IMR-90 (cell line): ENCODE measurements around the gene ZC3H7B. TPM values are rescaled to one million over a fixed set of nuclear protein-coding genes. Genes with fewer than 3 reads are reported as not detected.

Experiments
- ATAC-seq: fragments of 200-7000 bp; cut with Tn5 transposase; 2 replicates; pipeline ENCODE4 v1.9.1; 2020; ENCODE audit warnings: low read depth, mild to moderate bottlenecking, moderate library complexity
- BruUV-seq: library from RNA; stranded (reverse); fragments of 400-500 nt; replicated peaks from 2 replicates; lab custom pipeline; 2021; lab: Mats Ljungman, UMichigan
- CTCF ChIA-PET: fragments of 300-600 bp; formaldehyde crosslinking; extraction: SDS; loops from one replicate; lab custom pipeline; 2021; ENCODE audit warnings: antibody characterized with exemption; lab: Yijun Ruan, JAX
- POLR2A ChIA-PET: fragments of 300-600 bp; sonication (Branson Sonifier 250); formaldehyde crosslinking; loops from one replicate; lab custom pipeline; 2022; ENCODE audit warnings: antibody characterized with exemption; ENCODE audit not compliant: unreplicated experiment; lab: Charles Lee
- DNase-seq: peaks from one replicate; pipeline ENCODE4 v3.0.0; 2013
- H2AFZ ChIP-seq: replicated peaks from 2 replicates; pipeline ENCODE3; 2013; ENCODE audit warnings: low read length, mild to moderate bottlenecking; ENCODE audit not compliant: poor library complexity
- H2AK5ac ChIP-seq: 2 replicates; pipeline ENCODE4 v1.6.1; 2013; ENCODE audit warnings: low read depth, low read length, inconsistent platforms
- H2AK9ac ChIP-seq: replicated peaks from 2 replicates; pipeline ENCODE3; 2013; ENCODE audit warnings: mild to moderate bottlenecking, low read depth, low read length, moderate library complexity; ENCODE audit not compliant: poor library complexity
- H2BK120ac ChIP-seq: 2 replicates; pipeline ENCODE4 v1.6.1; 2013; ENCODE audit warnings: low read depth, low read length, inconsistent platforms
- H2BK15ac ChIP-seq: 3 replicates; pipeline ENCODE4 v1.6.1; 2013; ENCODE audit warnings: low read depth, low read length, inconsistent platforms
- H2BK20ac ChIP-seq: 2 replicates; pipeline ENCODE4 v1.6.1; 2013; ENCODE audit warnings: low read depth, mild to moderate bottlenecking, inconsistent platforms, low read length, moderate library complexity
- H2BK5ac ChIP-seq: 2 replicates; pipeline ENCODE4 v1.6.1; 2013; ENCODE audit warnings: mild to moderate bottlenecking, low read depth, low read length, inconsistent platforms; ENCODE audit not compliant: poor library complexity, severe bottlenecking
- H3K14ac ChIP-seq: replicated peaks from 2 replicates; pipeline ENCODE4 v1.6.1; 2013; ENCODE audit warnings: low read depth, low read length, inconsistent platforms
- H3K18ac ChIP-seq: 2 replicates; pipeline ENCODE4 v1.6.1; 2013; ENCODE audit warnings: low read depth, low read length, control low read depth
- H3K23ac ChIP-seq: 2 replicates; pipeline ENCODE4 v1.6.1; 2013; ENCODE audit warnings: low read depth, low read length, inconsistent platforms
- H3K27ac ChIP-seq: 2 replicates; pipeline ENCODE4 v1.5.1; 2013; ENCODE audit warnings: mild to moderate bottlenecking, control low read depth, low read length; ENCODE audit not compliant: insufficient read depth
- H3K27me3 ChIP-seq: 2 replicates; pipeline ENCODE4 v1.6.1; 2013; ENCODE audit warnings: low read length; ENCODE audit not compliant: control insufficient read depth, insufficient read depth
- H3K36me3 ChIP-seq: 2 replicates; pipeline ENCODE4 v1.6.1; 2013; ENCODE audit warnings: low read length, mixed read lengths; ENCODE audit not compliant: control insufficient read depth, insufficient read depth
- H3K4ac ChIP-seq: 2 replicates; pipeline ENCODE4 v1.6.1; 2013; ENCODE audit warnings: low read depth, low read length, inconsistent platforms
- H3K4me1 ChIP-seq: 2 replicates; pipeline ENCODE4 v1.6.1; 2013; ENCODE audit warnings: low read length, mixed read lengths; ENCODE audit not compliant: control insufficient read depth, insufficient read depth
- H3K4me2 ChIP-seq: 2 replicates; pipeline ENCODE4 v1.6.1; 2013; ENCODE audit warnings: low read depth, mild to moderate bottlenecking, control low read depth, low read length, moderate library complexity
- H3K4me3 ChIP-seq: 2 replicates; pipeline ENCODE4 v1.5.1; 2013; ENCODE audit warnings: low read depth, mild to moderate bottlenecking, control low read depth, low read length, moderate library complexity; ENCODE audit not compliant: insufficient read depth
- H3K56ac ChIP-seq: 2 replicates; pipeline ENCODE4 v1.6.1; 2013; ENCODE audit warnings: low read length, inconsistent platforms; ENCODE audit not compliant: insufficient read depth; ENCODE audit errors: extremely low read depth
- H3K79me1 ChIP-seq, 2 experiments: 2 replicates each; pipeline ENCODE4 v1.6.1; 2013; ENCODE audit warnings: low read length in 2 of 2, inconsistent platforms in 1 of 2, low read depth in 1 of 2
- H3K9ac ChIP-seq: 2 replicates; pipeline ENCODE4 v1.6.1; 2013; ENCODE audit warnings: low read depth, low read length, control low read depth
- H3K9me1 ChIP-seq: 2 replicates; pipeline ENCODE4 v1.6.1; 2013; ENCODE audit warnings: low read length, inconsistent platforms; ENCODE audit not compliant: insufficient read depth
- H3K9me3 ChIP-seq: 2 replicates; pipeline ENCODE4 v1.6.1; 2013; ENCODE audit warnings: low read length; ENCODE audit not compliant: control insufficient read depth, insufficient read depth
- H4K20me1 ChIP-seq: 2 replicates; pipeline ENCODE4 v1.6.1; 2013; ENCODE audit warnings: low read length, inconsistent platforms; ENCODE audit not compliant: insufficient read depth
- H4K5ac ChIP-seq: 2 replicates; pipeline ENCODE4 v1.6.1; 2013; ENCODE audit warnings: mild to moderate bottlenecking, low read depth, low read length, control low read depth
- H4K8ac ChIP-seq, 2 experiments: 2 replicates each; pipeline ENCODE4 v1.6.1; 2013; ENCODE audit warnings: low read depth in 2 of 2, low read length in 2 of 2, control low read depth in 1 of 2, inconsistent platforms in 1 of 2
- H4K91ac ChIP-seq: 2 replicates; pipeline ENCODE4 v1.6.1; 2013; ENCODE audit warnings: low read depth, low read length, inconsistent platforms; ENCODE audit not compliant: insufficient read depth
- BHLHE40 ChIP-seq: fragments of 150-350 bp; IDR thresholded peaks from 2 replicates; pipeline ENCODE4 v1.6.1; 2016; ENCODE audit warnings: mild to moderate bottlenecking, low read depth, low read length
- CHD1 ChIP-seq: IDR thresholded peaks from 2 replicates; pipeline ENCODE4 v1.6.1; 2012; ENCODE audit warnings: low read depth, low read length, improper control_type of control experiment
- CTCF ChIP-seq: conservative IDR thresholded peaks from 2 replicates; pipeline ENCODE4 v1.5.1; 2012; ENCODE audit warnings: mild to moderate bottlenecking, low read depth, low read length, improper control_type of control experiment
- ELK1 ChIP-seq: fragments of 150-350 bp; IDR thresholded peaks from 2 replicates; pipeline ENCODE4 v1.6.1; 2016; ENCODE audit warnings: low read depth, mild to moderate bottlenecking, low read length, moderate library complexity, borderline replicate concordance
- FOS ChIP-seq: fragments of 150-350 bp; IDR thresholded peaks from 2 replicates; pipeline ENCODE4 v1.6.1; 2016; ENCODE audit warnings: low read depth, low read length
- MAFK ChIP-seq: IDR thresholded peaks from 2 replicates; pipeline ENCODE4 v1.6.1; 2012; ENCODE audit warnings: low read depth, low read length, improper control_type of control experiment
- MAZ ChIP-seq: IDR thresholded peaks from 2 replicates; pipeline ENCODE4 v1.6.1; 2012; ENCODE audit warnings: low read depth, mild to moderate bottlenecking, low read length, improper control_type of control experiment, moderate library complexity, borderline replicate concordance
- NFE2L2 ChIP-seq: fragments of 150-350 bp; IDR thresholded peaks from 2 replicates; pipeline ENCODE4 v1.6.1; 2016; ENCODE audit warnings: low read depth, mild to moderate bottlenecking, low read length
- POLR2A ChIP-seq: IDR thresholded peaks from 2 replicates; pipeline ENCODE4 v1.6.1; 2012; ENCODE audit warnings: mild to moderate bottlenecking, low read depth, low read length
- RAD21 ChIP-seq: IDR thresholded peaks from 2 replicates; pipeline ENCODE4 v1.6.1; 2012; ENCODE audit warnings: low read length, improper control_type of control experiment
- RCOR1 ChIP-seq: IDR thresholded peaks from 2 replicates; pipeline ENCODE4 v1.6.1; 2012; ENCODE audit warnings: mild to moderate bottlenecking, low read length, improper control_type of control experiment; ENCODE audit not compliant: insufficient replicate concordance
- RFX5 ChIP-seq: IDR thresholded peaks from 2 replicates; pipeline ENCODE4 v1.8.0; 2012; ENCODE audit warnings: low read depth, mild to moderate bottlenecking, low read length, moderate library complexity
- SMC3 ChIP-seq: fragments of 150-350 bp; IDR thresholded peaks from 2 replicates; pipeline ENCODE4 v1.6.1; 2016; ENCODE audit warnings: low read depth, mild to moderate bottlenecking, antibody characterized with exemption, low read length, moderate library complexity
- USF2 ChIP-seq: fragments of 150-350 bp; IDR thresholded peaks from 2 replicates; pipeline ENCODE4 v1.6.1; 2017; ENCODE audit warnings: mild to moderate bottlenecking, antibody characterized with exemption, low read length, low read depth
- WGBS, 2 experiments: methylation state at CpG; one replicate each; pipeline versions ENCODE4 v1.1.5 to v1.1.7; 2013; ENCODE audit warnings: missing lambda C conversion rate in 2 of 2; ENCODE audit not compliant: insufficient read length in 1 of 2; ENCODE audit errors: extremely low coverage in 2 of 2; 5-methylcytosine and 5-hydroxymethylcytosine counted together
- dilution Hi-C: fragments of 300-500 bp; cut with HindIII; formaldehyde crosslinking; loops from one replicate; pipeline ENCODE4 v1.14.3; 2018; ENCODE audit warnings: low sequenced_read_pairs; ENCODE audit not compliant: unreplicated experiment
- in situ Hi-C: fragments of 300-500 bp; cut with MboI; formaldehyde crosslinking; loops from 3 replicates; pipeline ENCODE4 v1.14.3; 2019; ENCODE audit warnings: low sequenced_read_pairs, inconsistent platforms, mixed read lengths
- intact Hi-C: fragments of 100-400 bp; cut with micrococcal nuclease; formaldehyde crosslinking; loops from 2 replicates; pipeline ENCODE4 v1.10.0; 2022
- polyA plus RNA-seq, 3 experiments: library from polyadenylated mRNA; depleted of rRNA; stranded (reverse); fragments of >200 nt; gene quantifications; 2 replicates each; pipeline ENCODE4 v1.2.3, GENCODE V29; 2012; ENCODE audit warnings: low replicate concordance in 1 of 3
- total RNA-seq: library from RNA; depleted of rRNA; stranded (reverse); fragments of >200 nt; gene quantifications from 2 replicates; pipeline ENCODE4 v1.2.3, GENCODE V29; 2012

ZC3H7B gene
- total and polyA plus RNA-seq, 2 of the 4 experiments (the other 2 are of a cell fraction), result 37.6 to 72.3 TPM

- no peak overlapping the region for H2AK5ac ChIP-seq
- H3K14ac ChIP-seq, result no peak overlapping the region
- ChIA-PET CTCF (no interaction called here), POLR2A (no interaction called here)
- no peaks in the 10 kb centered on the region for H3K27me3 ChIP-seq
- intact Hi-C loops (no loop called here), in situ Hi-C loops (no loop called here), dilution Hi-C loops (no loop called here)
- no peak overlapping the region for H3K9ac ChIP-seq
- no peak overlapping the region for H2AK9ac ChIP-seq
- H3K18ac ChIP-seq, result no peak overlapping the region
- H2BK5ac ChIP-seq, result no peak overlapping the region
- H3K9me3 ChIP-seq, result no peaks in the 10 kb centered on the region
- TF ChIP-seq BHLHE40 (no peak), MAZ (no peak), MAFK (no peak), USF2 (no peak), RFX5 (no peak), FOS (no peak), POLR2A (no peak), RCOR1 (no peak), NFE2L2 (no peak), ELK1 (no peak), CTCF (no peak), CHD1 (no peak), SMC3 (no peak), RAD21 (no peak)
- H2BK15ac ChIP-seq, result no peak overlapping the region
- H3K4ac ChIP-seq, result no peak overlapping the region
- H3K23ac ChIP-seq, result no peak overlapping the region
- H4K20me1 ChIP-seq, result peaks cover 5% of the 10 kb centered on the region; the same call in 1 of the 2 replicates
- H3K4me2 ChIP-seq, result no peak overlapping the region
- H4K91ac ChIP-seq, result no peak overlapping the region
- no peak for ATAC-seq
- no peak overlapping the region for H2BK120ac ChIP-seq
- WGBS, 2 experiments, result 100% methylated on average over 9 of the region's 18 CpGs; no CpG with 5 or more reads in 1 of the 2 experiments
- H2AFZ ChIP-seq, result no peak overlapping the region
- H3K36me3 ChIP-seq, result peaks cover 90% of the 10 kb centered on the region
- peaks cover 10% of the 10 kb centered on the region; the same call in 1 of the 2 replicates for H3K9me1 ChIP-seq
- peaks cover 22 to 60% of the 10 kb centered on the region in 2 experiments for H3K79me1 ChIP-seq
- no peak overlapping the region for H4K8ac ChIP-seq
- no TSS peak for BruUV-seq
- H3K4me1 ChIP-seq, result peaks cover 5% of the 10 kb centered on the region
- no peak overlapping the region for H2BK20ac ChIP-seq
- DNase-seq, result no peak
- no peak overlapping the region for H3K4me3 ChIP-seq
- no peak overlapping the region for H3K27ac ChIP-seq
- H4K5ac ChIP-seq, result no peak overlapping the region
- no peak overlapping the region for H3K56ac ChIP-seq
Observed at GRCh38 chr22:41347066-41347859, 45.9 kb downstream of the ZC3H7B start.
